Activated T-helper 1 cell treated with anti-CD3 and anti-CD28 coated beads, Interleukin-12 subunit alpha, Interleukin-12 subunit beta, Interleukin-2, Interleukin-4 antibody, amounts not matched to agents 30 ng/mL and 10 ng/mL and 1 ng/mL, durations not matched to agents 14 hours and 24 hours and 36 hours (primary cell): ENCODE data around the gene SRRM2. TPM values are rescaled to one million over a fixed set of nuclear protein-coding genes. Genes with fewer than 3 reads are reported as not detected.

ENCODE experiments used
- DNase-seq: peaks from one replicate; pipeline ENCODE4 v3.0.0; 2021; ENCODE audit warnings: low spot score
- H3K27ac Mint-ChIP-seq: one replicate; pipeline ENCODE4 v1.8.0; 2021; ENCODE audit warnings: mild to moderate bottlenecking, mixed read lengths
- H3K27me3 Mint-ChIP-seq: one replicate; pipeline ENCODE4 v1.8.0; 2022; ENCODE audit warnings: mild to moderate bottlenecking, moderate library complexity, mixed read lengths; ENCODE audit not compliant: insufficient read depth
- H3K36me3 Mint-ChIP-seq: one replicate; pipeline ENCODE4 v1.8.0; 2021; ENCODE audit warnings: low read depth, mixed read lengths
- H3K4me1 Mint-ChIP-seq: one replicate; pipeline ENCODE4 v1.8.0; 2021; ENCODE audit warnings: low read depth, mixed read lengths
- H3K4me3 Mint-ChIP-seq: one replicate; pipeline ENCODE4 v1.8.0; 2021; ENCODE audit warnings: mild to moderate bottlenecking, moderate library complexity, mixed read lengths
- H3K9me3 Mint-ChIP-seq: one replicate; pipeline ENCODE4 v1.8.0; 2021; ENCODE audit warnings: mixed read lengths
- intact Hi-C: fragments of 100-400 bp; cut with micrococcal nuclease; formaldehyde crosslinking; loops from one replicate; pipeline ENCODE4 v1.15.1; 2024
- total RNA-seq: library from RNA; stranded (reverse); gene quantifications from 2 replicates; pipeline ENCODE4 v1.2.3, GENCODE V29; 2022

SRRM2 gene
- 631 and 639 TPM in 2 replicates for total RNA-seq

DNA sequence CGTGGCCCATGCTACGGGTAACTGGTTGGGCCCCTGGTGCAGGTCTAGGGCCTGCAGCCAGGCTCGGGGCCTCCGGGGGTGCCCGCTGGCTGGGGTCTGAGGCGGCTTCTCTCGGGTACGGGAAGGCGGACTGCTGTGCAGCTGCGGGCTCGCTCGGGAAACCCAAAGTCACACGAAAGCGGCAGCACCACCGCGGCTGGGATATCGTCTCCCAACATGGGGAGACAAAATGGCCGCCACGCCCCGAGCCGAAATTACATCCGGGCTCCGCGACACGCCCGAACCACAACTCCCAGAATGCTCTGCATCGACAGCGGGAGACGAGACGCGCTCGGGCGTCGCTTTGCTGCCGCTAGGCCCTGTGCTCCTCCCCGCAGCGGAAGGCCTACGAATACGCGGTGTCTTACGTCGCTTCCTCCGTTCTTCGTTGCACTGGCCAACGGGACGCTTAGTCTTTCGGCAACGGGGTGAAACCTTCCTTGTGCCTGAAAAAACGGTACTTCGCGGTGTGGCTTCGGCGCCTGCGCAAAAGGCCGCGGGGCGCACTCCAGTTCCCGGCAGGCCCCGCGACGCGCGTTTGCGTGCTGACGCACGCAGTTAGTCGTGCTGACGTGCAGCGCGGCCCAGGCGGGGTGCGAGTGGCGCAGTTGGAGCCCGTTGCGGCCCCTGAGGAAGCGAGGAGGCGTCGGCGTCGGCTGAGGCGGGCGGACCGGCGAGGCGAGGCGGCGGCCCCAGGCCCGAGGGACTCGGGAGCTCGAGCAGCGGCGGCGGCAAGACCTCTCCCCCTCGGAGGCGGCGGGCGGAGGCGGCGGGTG, at the start of gene SRRM2:
Gene SRRM2 (plus strand): TSS at position 604 of the 815 bp plus-strand sequence. CDS start 3,727 bp downstream, outside the sequence.
- peak within 1 kb of the TSS; percentile 97 for H3K27ac Mint-ChIP-seq
- H3K27me3 Mint-ChIP-seq: no peaks in the 10 kb centered on the region
- DNase-seq: peak; percentile 94
- H3K36me3 Mint-ChIP-seq: peaks cover 36% of the 10 kb centered on the region
- intact Hi-C loops: no loop called here
- peaks cover 57% of the 10 kb centered on the region for H3K4me1 Mint-ChIP-seq
- H3K4me3 Mint-ChIP-seq: peak within 1 kb of the TSS; percentile 89
- no peaks in the 10 kb centered on the region for H3K9me3 Mint-ChIP-seq

GRCh38 chr16:2702871-2703745, 49.3 kb upstream of the SRRM2 start:
- no peak for DNase-seq
- H3K27me3 Mint-ChIP-seq: no peaks in the 10 kb centered on the region
- no peaks in the 10 kb centered on the region for H3K9me3 Mint-ChIP-seq
- H3K4me1 Mint-ChIP-seq: no peaks in the 10 kb centered on the region
- H3K27ac Mint-ChIP-seq: no peak overlapping the region
- intact Hi-C loops: no loop called here
- H3K4me3 Mint-ChIP-seq: no peak overlapping the region
- H3K36me3 Mint-ChIP-seq: peaks cover 3% of the 10 kb centered on the region

DNA sequence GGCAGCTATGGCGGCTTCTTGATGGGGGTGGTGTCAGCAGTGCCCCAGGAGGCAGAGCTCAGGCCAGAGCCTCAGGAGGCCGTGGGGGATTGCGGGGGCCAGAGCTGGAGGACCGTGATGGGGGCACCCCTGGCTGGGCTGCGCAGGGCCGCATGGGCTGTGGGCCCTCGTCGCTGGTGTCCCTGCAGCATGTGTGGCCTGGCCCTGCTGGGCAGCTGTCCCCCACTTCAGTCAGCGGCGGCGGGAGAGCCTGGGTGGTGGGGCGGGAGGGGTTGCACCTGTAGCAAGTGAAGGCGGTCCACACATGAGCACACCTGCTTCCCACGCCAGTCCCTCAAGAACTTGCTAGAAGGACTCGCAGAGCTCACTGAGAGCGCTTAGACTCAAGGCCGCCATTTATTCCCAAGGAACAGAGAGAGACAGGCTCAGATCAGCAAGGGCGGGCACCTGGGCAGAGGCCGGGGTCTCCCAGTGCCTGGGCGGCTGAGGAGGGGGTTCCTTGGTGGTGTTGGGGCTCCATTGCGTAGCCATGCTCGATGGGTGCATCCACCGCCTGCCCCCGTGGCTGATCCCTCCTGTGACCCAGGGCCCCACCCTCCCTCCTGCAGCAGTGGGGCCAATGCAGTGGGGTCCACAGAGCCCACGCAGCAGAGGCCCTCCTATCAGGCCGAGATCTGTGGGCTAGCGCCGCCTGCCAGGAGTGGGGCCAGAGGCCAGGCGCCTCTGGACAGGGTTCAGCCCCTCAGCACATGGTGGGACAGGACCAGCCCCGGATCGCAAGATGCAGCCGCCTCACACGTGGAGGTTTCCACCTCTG, 48.1 kb upstream of the SRRM2 start:
- Mint-ChIP-seq H3K27ac (no peak overlapping the region), H3K4me1 (no peaks in the 10 kb centered on the region), H3K4me3 (no peak overlapping the region), H3K27me3 (no peaks in the 10 kb centered on the region), H3K36me3 (peaks cover 4% of the 10 kb centered on the region), H3K9me3 (no peaks in the 10 kb centered on the region)
- intact Hi-C loops: no loop called here
- DNase-seq: no peak

DNA sequence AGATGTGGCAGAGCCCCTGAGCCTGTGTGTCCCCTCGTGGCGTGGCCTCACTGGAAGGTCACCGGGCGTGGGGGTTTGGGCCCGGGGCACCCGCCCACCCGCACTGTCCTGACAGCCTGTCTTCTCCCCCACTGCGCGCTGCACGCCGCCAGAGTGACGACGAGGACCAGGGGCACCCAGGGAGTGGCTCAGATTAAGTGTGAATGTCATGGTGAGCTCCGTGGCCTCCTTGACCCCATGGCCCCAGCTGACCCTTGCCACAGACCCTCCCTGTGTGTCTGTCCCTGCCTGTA, 47.5 kb upstream of the SRRM2 start:
- Mint-ChIP-seq H3K36me3 (peaks cover 4% of the 10 kb centered on the region), H3K27me3 (no peaks in the 10 kb centered on the region), H3K27ac (no peak overlapping the region), H3K4me1 (no peaks in the 10 kb centered on the region), H3K4me3 (no peak overlapping the region), H3K9me3 (no peaks in the 10 kb centered on the region)
- intact Hi-C loops: no loop called here
- no peak for DNase-seq

DNA sequence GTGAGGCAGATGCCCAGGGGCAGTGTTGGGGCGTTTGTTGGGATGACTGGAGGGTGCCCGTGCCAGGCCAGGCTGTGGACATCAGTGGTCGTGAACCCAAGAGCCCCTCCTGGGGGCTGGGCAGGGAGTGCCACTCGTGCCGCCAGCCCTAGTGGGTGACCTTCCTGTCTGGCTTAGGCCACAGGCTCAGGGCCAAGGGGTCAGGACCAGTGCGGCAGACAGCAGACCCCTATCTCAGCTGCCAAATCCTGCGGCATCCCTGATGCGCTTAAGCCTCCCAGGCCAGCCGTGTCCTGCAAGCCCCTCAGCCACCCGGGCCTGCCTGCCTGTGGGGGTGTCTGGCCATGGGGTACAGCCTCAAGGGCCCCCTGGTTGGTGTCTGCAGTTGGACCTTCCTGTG, 47.1 kb upstream of the SRRM2 start:
- H3K27ac Mint-ChIP-seq: no peak overlapping the region
- H3K4me3 Mint-ChIP-seq: no peak overlapping the region
- H3K27me3 Mint-ChIP-seq: no peaks in the 10 kb centered on the region
- no peaks in the 10 kb centered on the region for H3K9me3 Mint-ChIP-seq
- intact Hi-C loops: no loop called here
- H3K4me1 Mint-ChIP-seq: no peaks in the 10 kb centered on the region
- peaks cover 5% of the 10 kb centered on the region for H3K36me3 Mint-ChIP-seq
- DNase-seq: no peak

- H3K4me1 Mint-ChIP-seq: no peaks in the 10 kb centered on the region
- intact Hi-C loops: no loop called here
These were observed 46.4 kb upstream of the SRRM2 start for GRCh38 chr16:2706085-2706484.

DNA sequence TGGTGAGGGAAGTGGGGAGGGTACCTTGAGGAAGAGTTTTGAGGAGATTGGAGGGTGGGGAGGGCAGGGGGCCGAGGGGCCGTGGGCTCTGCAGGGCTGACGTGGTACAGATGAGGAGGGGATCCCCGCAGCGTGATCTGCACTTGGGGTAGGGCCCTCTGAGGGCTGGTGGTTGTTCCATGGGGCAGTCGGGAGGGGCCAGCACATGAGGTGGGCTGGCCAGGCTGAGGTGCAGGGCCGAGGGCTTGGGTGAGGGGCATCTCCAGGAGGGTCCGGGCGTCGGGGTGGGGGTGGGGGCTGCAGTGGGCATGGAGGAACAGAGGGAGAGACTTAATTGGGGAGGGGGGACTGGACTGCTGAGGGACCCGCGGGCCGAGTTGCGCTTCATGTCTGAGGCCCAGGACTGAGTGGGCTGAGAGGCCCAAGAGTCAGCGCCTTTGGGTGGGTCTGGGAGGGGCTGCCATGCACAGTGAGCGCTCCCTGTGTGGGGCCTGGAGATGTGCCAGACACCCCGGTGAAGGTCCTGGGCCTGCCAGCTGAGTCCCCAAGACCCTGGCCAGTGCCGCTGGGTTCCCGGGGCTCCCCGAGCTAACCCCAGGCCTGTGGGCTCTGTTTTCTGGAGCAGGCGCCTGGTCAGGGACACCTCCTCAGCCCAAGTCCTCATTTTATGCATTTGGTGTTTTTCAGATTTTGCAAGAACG, 45.7 kb upstream of the SRRM2 start:
- no peak for DNase-seq
- Mint-ChIP-seq H3K4me3 (no peak overlapping the region), H3K36me3 (peaks cover 5% of the 10 kb centered on the region), H3K4me1 (no peaks in the 10 kb centered on the region), H3K9me3 (no peaks in the 10 kb centered on the region), H3K27ac (no peak overlapping the region), H3K27me3 (no peaks in the 10 kb centered on the region)
- intact Hi-C loops: no loop called here

More at GRCh38 chr16:2706085-2706484, 46.4 kb upstream of the SRRM2 start:
- DNase-seq: no peak
- Mint-ChIP-seq H3K9me3 (no peaks in the 10 kb centered on the region), H3K36me3 (peaks cover 5% of the 10 kb centered on the region), H3K27me3 (no peaks in the 10 kb centered on the region), H3K27ac (no peak overlapping the region), H3K4me3 (no peak overlapping the region)

DNA sequence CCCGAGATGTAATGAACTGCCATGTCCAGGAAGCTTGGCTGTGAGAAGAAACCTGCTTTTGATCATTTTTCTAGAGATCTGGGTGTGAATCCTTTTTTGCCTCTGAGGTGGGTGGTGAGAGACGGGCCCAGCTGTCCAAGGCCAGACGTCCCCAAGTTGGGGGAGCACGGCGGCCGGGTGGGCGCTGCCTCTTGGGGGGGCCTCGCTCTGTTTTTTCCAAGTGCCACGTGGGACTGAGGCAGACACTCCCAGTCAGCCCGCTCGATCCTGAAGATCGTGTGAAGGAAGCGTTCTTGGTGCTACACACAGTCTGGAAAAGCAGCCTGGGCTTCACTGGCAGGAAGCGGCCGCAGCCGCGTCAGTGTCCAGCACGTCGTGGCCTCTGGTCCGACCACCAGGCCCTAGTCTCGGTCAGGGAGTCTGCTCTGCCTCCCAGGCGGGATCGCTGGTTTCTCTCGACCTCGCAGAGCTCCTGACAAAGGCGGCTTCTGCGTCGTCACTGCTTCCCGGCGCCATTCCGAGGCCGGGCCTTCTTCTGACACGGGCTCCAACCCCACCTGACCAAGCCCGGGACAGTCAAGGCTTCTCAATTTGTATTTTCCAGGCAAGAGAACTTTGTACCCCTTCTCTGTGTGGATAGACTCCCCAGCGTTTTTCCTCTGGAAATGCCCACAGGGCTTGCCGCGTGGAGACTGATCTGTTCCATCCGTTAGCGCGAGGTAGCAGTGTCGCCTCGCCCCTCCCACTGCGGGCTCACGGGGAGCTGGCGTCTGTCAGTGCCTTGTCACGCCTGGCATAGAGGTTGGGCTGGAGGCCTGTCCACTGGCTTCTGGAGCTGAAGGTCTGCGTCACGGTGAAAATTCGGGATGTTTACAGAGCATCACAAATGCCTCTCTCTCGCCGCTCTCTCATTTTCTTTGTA, 44.8 kb upstream of the SRRM2 start:
- Mint-ChIP-seq H3K4me3 (no peak overlapping the region), H3K27me3 (no peaks in the 10 kb centered on the region), H3K9me3 (no peaks in the 10 kb centered on the region), H3K4me1 (no peaks in the 10 kb centered on the region), H3K27ac (no peak overlapping the region), H3K36me3 (peaks cover 3% of the 10 kb centered on the region)
- intact Hi-C loops: no loop called here
- DNase-seq: no peak

GRCh38 chr16:2708290-2708639, 44.2 kb upstream of the SRRM2 start:
- intact Hi-C loops: no loop called here
- no peak for DNase-seq
- H3K36me3 Mint-ChIP-seq: peaks cover 3% of the 10 kb centered on the region
- H3K4me3 Mint-ChIP-seq: no peak overlapping the region
- H3K4me1 Mint-ChIP-seq: no peaks in the 10 kb centered on the region
- no peak overlapping the region for H3K27ac Mint-ChIP-seq
- H3K9me3 Mint-ChIP-seq: no peaks in the 10 kb centered on the region
- H3K27me3 Mint-ChIP-seq: no peaks in the 10 kb centered on the region

DNA sequence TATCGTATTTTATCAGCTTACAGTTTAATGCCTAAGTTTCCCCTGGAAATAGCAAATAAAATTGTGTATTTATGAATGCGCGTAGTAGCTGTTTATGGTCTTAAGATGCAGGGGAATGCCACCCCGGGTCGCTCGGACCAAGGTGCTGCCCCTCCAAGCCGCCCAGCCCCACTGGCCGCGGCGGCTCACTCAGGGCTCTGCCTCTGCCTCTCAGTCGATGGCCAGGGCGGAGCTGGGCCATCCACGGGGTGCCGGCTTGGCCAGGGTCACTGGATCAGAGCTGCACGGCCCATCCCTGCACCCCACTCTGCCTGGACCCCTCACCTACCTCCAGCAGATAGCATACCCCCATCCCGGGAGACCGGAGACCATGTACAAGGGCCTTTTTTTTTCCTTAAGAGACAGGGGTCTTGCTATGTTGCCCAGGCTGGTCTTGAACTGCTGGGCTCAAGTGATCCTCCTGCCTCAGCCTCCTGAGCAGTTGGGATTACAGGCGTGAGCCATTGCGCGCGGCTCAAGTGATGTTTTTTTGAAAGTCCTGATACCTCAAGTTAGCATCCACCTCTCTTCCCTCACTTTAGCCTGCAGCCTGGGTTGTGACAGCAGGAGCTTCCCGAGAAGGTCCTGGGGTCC, 43.4 kb upstream of the SRRM2 start:
- H3K4me3 Mint-ChIP-seq: no peak overlapping the region
- DNase-seq: no peak
- H3K27me3 Mint-ChIP-seq: no peaks in the 10 kb centered on the region
- no peaks in the 10 kb centered on the region for H3K9me3 Mint-ChIP-seq
- no peak overlapping the region for H3K27ac Mint-ChIP-seq
- no peaks in the 10 kb centered on the region for H3K4me1 Mint-ChIP-seq
- peaks cover 3% of the 10 kb centered on the region for H3K36me3 Mint-ChIP-seq
- intact Hi-C loops: no loop called here

- Mint-ChIP-seq H3K9me3 (no peaks in the 10 kb centered on the region), H3K27me3 (no peaks in the 10 kb centered on the region), H3K4me3 (no peak overlapping the region), H3K4me1 (no peaks in the 10 kb centered on the region), H3K27ac (no peak overlapping the region), H3K36me3 (peaks cover 3% of the 10 kb centered on the region)
- intact Hi-C loops: no loop called here
- DNase-seq: no peak
These were observed 42.9 kb upstream of the SRRM2 start for GRCh38 chr16:2709588-2709984.
